ENCODE results near the gene ACTR6. TPM values are rescaled to one million over a fixed set of nuclear protein-coding genes. Genes with fewer than 3 reads are reported as not detected.

The ACTR6 gene
- total RNA-seq, 1 donor from 2014 or later: 7.9 TPM

DNA sequence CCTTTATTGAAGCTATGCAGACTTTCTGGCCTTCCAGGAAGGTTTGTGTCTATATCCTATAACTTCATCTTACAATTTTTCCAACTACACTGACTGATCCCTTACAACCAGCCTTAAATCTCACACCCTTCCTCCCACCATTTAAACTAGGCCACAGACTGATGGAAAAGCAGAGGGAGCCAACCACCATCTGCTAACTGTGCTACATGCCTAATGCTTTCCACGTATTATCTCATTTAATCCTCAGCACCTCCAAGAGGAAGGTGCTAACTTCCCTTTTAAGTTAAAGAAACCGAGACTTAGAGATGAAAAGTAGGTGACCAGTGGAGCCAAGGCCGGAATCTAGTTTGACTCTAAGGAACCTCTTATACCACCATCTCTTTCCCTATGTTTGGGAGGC is 35.3 kb upstream of the ACTR6 start:
- no peak overlapping the region for H3K4me3 ChIP-seq
- H3K27me3 ChIP-seq: no peaks in the 10 kb centered on the region
- no peaks in the 10 kb centered on the region for H3K36me3 ChIP-seq
- peaks cover 0 to 4% of the 10 kb centered on the region in 2 donors for H3K4me1 ChIP-seq
- no peak for DNase-seq (ENCODE audit: low spot score in 2 of 2)
- TF ChIP-seq, protein P1, sequence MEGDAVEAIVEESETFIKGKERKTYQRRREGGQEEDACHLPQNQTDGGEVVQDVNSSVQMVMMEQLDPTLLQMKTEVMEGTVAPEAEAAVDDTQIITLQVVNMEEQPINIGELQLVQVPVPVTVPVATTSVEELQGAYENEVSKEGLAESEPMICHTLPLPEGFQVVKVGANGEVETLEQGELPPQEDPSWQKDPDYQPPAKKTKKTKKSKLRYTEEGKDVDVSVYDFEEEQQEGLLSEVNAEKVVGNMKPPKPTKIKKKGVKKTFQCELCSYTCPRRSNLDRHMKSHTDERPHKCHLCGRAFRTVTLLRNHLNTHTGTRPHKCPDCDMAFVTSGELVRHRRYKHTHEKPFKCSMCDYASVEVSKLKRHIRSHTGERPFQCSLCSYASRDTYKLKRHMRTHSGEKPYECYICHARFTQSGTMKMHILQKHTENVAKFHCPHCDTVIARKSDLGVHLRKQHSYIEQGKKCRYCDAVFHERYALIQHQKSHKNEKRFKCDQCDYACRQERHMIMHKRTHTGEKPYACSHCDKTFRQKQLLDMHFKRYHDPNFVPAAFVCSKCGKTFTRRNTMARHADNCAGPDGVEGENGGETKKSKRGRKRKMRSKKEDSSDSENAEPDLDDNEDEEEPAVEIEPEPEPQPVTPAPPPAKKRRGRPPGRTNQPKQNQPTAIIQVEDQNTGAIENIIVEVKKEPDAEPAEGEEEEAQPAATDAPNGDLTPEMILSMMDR (IDR thresholded peaks at IDR 0.05): no peak
- intact Hi-C loops (cut with DNase I): no loop called here
- no peak overlapping the region for H3K27ac ChIP-seq
- H3K9me3 ChIP-seq: no peaks in the 10 kb centered on the region

GRCh38 chr12:100166232-100166631 is 34.4 kb upstream of the ACTR6 start:
- H3K9me3 ChIP-seq: no peaks in the 10 kb centered on the region
- no peaks in the 10 kb centered on the region for H3K36me3 ChIP-seq
- intact Hi-C loops (cut with DNase I): no loop called here
- no peak overlapping the region for H3K4me3 ChIP-seq
- no peaks in the 10 kb centered on the region for H3K27me3 ChIP-seq
- TF ChIP-seq, protein P1 (IDR thresholded peaks at IDR 0.05): no peak
- DNase-seq (ENCODE audit: low spot score in 2 of 2): peak in 1 of 2 donors; percentile 35
- H3K4me1 ChIP-seq: peaks cover 0 to 4% of the 10 kb centered on the region in 2 donors
- H3K27ac ChIP-seq: no peak overlapping the region

GRCh38 chr12:100168562-100168961 is 32.1 kb upstream of the ACTR6 start:
- TF ChIP-seq, protein P1 (IDR thresholded peaks at IDR 0.05): no peak
- Histone ChIP-seq H3K4me3 (no peak overlapping the region), H3K36me3 (no peaks in the 10 kb centered on the region), H3K27me3 (no peaks in the 10 kb centered on the region), H3K9me3 (no peaks in the 10 kb centered on the region), H3K4me1 (peaks cover 0 to 4% of the 10 kb centered on the region in 2 donors), H3K27ac (no peak overlapping the region)
- DNase-seq (ENCODE audit: low spot score in 2 of 2): peak in 1 of 2 donors; percentile 16
- intact Hi-C loops (cut with DNase I): no loop called here

DNA sequence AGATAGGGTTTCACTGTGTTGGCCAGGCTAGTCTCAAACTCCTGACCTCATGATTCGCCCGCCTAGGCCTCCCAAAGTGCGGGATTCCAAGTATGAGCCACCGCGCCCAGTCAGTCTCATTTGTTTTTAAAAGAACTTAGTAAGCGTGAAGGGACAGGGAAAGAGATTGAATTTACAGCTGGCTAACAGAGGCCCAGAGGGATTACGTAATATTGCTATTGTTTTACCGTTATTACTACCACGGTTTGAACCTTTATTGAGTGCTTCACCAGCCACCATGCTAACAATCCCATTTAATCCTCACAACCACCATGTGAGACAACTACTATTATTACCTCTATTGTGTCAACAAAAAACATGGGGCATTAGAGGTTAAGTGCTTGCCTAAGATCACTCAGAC is 31.3 kb upstream of the ACTR6 start:
- Histone ChIP-seq H3K36me3 (no peaks in the 10 kb centered on the region), H3K4me1 (peaks cover 0 to 1% of the 10 kb centered on the region in 2 donors), H3K27ac (no peak overlapping the region), H3K27me3 (no peaks in the 10 kb centered on the region), H3K4me3 (no peak overlapping the region), H3K9me3 (no peaks in the 10 kb centered on the region)
- TF ChIP-seq, protein P1 (IDR thresholded peaks at IDR 0.05): no peak
- intact Hi-C loops (cut with DNase I): no loop called here
- DNase-seq (ENCODE audit: low spot score in 2 of 2): peak in 1 of 2 donors; percentile 11

GRCh38 chr12:100170313-100170858 is 30.2 kb upstream of the ACTR6 start:
- TF ChIP-seq, protein P1 (IDR thresholded peaks at IDR 0.05): no peak
- Histone ChIP-seq H3K27ac (no peak overlapping the region), H3K36me3 (no peaks in the 10 kb centered on the region), H3K27me3 (no peaks in the 10 kb centered on the region), H3K4me3 (no peak overlapping the region), H3K9me3 (no peaks in the 10 kb centered on the region), H3K4me1 (no peaks in the 10 kb centered on the region)
- peak in 1 of 2 donors; percentile 50 for DNase-seq (ENCODE audit: low spot score in 2 of 2)
- intact Hi-C loops (cut with DNase I): no loop called here

GRCh38 chr12:100171248-100171647 is 29.4 kb upstream of the ACTR6 start:
- no peak for DNase-seq (ENCODE audit: low spot score in 2 of 2)
- intact Hi-C loops (cut with DNase I): no loop called here
- TF ChIP-seq, protein P1 (IDR thresholded peaks at IDR 0.05): no peak
- Histone ChIP-seq H3K9me3 (no peaks in the 10 kb centered on the region), H3K27ac (no peak overlapping the region), H3K4me1 (no peaks in the 10 kb centered on the region), H3K27me3 (no peaks in the 10 kb centered on the region), H3K4me3 (no peak overlapping the region), H3K36me3 (no peaks in the 10 kb centered on the region)

Data from ascending aorta (tissue), 2 donors.